IMR-90 (cell line): ENCODE measurements around the gene SDCCAG8. TPM values are rescaled to one million over a fixed set of nuclear protein-coding genes. Genes with fewer than 3 reads are reported as not detected.

ENCODE experiments used
- ATAC-seq: fragments of 200-7000 bp; cut with Tn5 transposase; 2 replicates; pipeline ENCODE4 v1.9.1; 2020; ENCODE audit warnings: low read depth, mild to moderate bottlenecking, moderate library complexity
- BruUV-seq: library from RNA; stranded (reverse); fragments of 400-500 nt; replicated peaks from 2 replicates; lab custom pipeline; 2021; lab: Mats Ljungman, UMichigan
- CTCF ChIA-PET: fragments of 300-600 bp; formaldehyde crosslinking; extraction: SDS; loops from one replicate; lab custom pipeline; 2021; ENCODE audit warnings: antibody characterized with exemption; lab: Yijun Ruan, JAX
- POLR2A ChIA-PET: fragments of 300-600 bp; sonication (Branson Sonifier 250); formaldehyde crosslinking; loops from one replicate; lab custom pipeline; 2022; ENCODE audit warnings: antibody characterized with exemption; ENCODE audit not compliant: unreplicated experiment; lab: Charles Lee
- DNase-seq: peaks from one replicate; pipeline ENCODE4 v3.0.0; 2013
- H2AFZ ChIP-seq: replicated peaks from 2 replicates; pipeline ENCODE3; 2013; ENCODE audit warnings: low read length, mild to moderate bottlenecking; ENCODE audit not compliant: poor library complexity
- H2AK5ac ChIP-seq: 2 replicates; pipeline ENCODE4 v1.6.1; 2013; ENCODE audit warnings: low read depth, low read length, inconsistent platforms
- H2AK9ac ChIP-seq: replicated peaks from 2 replicates; pipeline ENCODE3; 2013; ENCODE audit warnings: mild to moderate bottlenecking, low read depth, low read length, moderate library complexity; ENCODE audit not compliant: poor library complexity
- H2BK120ac ChIP-seq: 2 replicates; pipeline ENCODE4 v1.6.1; 2013; ENCODE audit warnings: low read depth, low read length, inconsistent platforms
- H2BK15ac ChIP-seq: 3 replicates; pipeline ENCODE4 v1.6.1; 2013; ENCODE audit warnings: low read depth, low read length, inconsistent platforms
- H2BK20ac ChIP-seq: 2 replicates; pipeline ENCODE4 v1.6.1; 2013; ENCODE audit warnings: low read depth, mild to moderate bottlenecking, inconsistent platforms, low read length, moderate library complexity
- H2BK5ac ChIP-seq: 2 replicates; pipeline ENCODE4 v1.6.1; 2013; ENCODE audit warnings: mild to moderate bottlenecking, low read depth, low read length, inconsistent platforms; ENCODE audit not compliant: poor library complexity, severe bottlenecking
- H3K14ac ChIP-seq: replicated peaks from 2 replicates; pipeline ENCODE4 v1.6.1; 2013; ENCODE audit warnings: low read depth, low read length, inconsistent platforms
- H3K18ac ChIP-seq: 2 replicates; pipeline ENCODE4 v1.6.1; 2013; ENCODE audit warnings: low read depth, low read length, control low read depth
- H3K23ac ChIP-seq: 2 replicates; pipeline ENCODE4 v1.6.1; 2013; ENCODE audit warnings: low read depth, low read length, inconsistent platforms
- H3K27ac ChIP-seq: 2 replicates; pipeline ENCODE4 v1.5.1; 2013; ENCODE audit warnings: mild to moderate bottlenecking, control low read depth, low read length; ENCODE audit not compliant: insufficient read depth
- H3K27me3 ChIP-seq: 2 replicates; pipeline ENCODE4 v1.6.1; 2013; ENCODE audit warnings: low read length; ENCODE audit not compliant: control insufficient read depth, insufficient read depth
- H3K36me3 ChIP-seq: 2 replicates; pipeline ENCODE4 v1.6.1; 2013; ENCODE audit warnings: low read length, mixed read lengths; ENCODE audit not compliant: control insufficient read depth, insufficient read depth
- H3K4ac ChIP-seq: 2 replicates; pipeline ENCODE4 v1.6.1; 2013; ENCODE audit warnings: low read depth, low read length, inconsistent platforms
- H3K4me1 ChIP-seq: 2 replicates; pipeline ENCODE4 v1.6.1; 2013; ENCODE audit warnings: low read length, mixed read lengths; ENCODE audit not compliant: control insufficient read depth, insufficient read depth
- H3K4me2 ChIP-seq: 2 replicates; pipeline ENCODE4 v1.6.1; 2013; ENCODE audit warnings: low read depth, mild to moderate bottlenecking, control low read depth, low read length, moderate library complexity
- H3K4me3 ChIP-seq: 2 replicates; pipeline ENCODE4 v1.5.1; 2013; ENCODE audit warnings: low read depth, mild to moderate bottlenecking, control low read depth, low read length, moderate library complexity; ENCODE audit not compliant: insufficient read depth
- H3K56ac ChIP-seq: 2 replicates; pipeline ENCODE4 v1.6.1; 2013; ENCODE audit warnings: low read length, inconsistent platforms; ENCODE audit not compliant: insufficient read depth; ENCODE audit errors: extremely low read depth
- H3K79me1 ChIP-seq, 2 experiments: 2 replicates each; pipeline ENCODE4 v1.6.1; 2013; ENCODE audit warnings: low read length in 2 of 2, inconsistent platforms in 1 of 2, low read depth in 1 of 2
- H3K9ac ChIP-seq: 2 replicates; pipeline ENCODE4 v1.6.1; 2013; ENCODE audit warnings: low read depth, low read length, control low read depth
- H3K9me1 ChIP-seq: 2 replicates; pipeline ENCODE4 v1.6.1; 2013; ENCODE audit warnings: low read length, inconsistent platforms; ENCODE audit not compliant: insufficient read depth
- H3K9me3 ChIP-seq: 2 replicates; pipeline ENCODE4 v1.6.1; 2013; ENCODE audit warnings: low read length; ENCODE audit not compliant: control insufficient read depth, insufficient read depth
- H4K20me1 ChIP-seq: 2 replicates; pipeline ENCODE4 v1.6.1; 2013; ENCODE audit warnings: low read length, inconsistent platforms; ENCODE audit not compliant: insufficient read depth
- H4K5ac ChIP-seq: 2 replicates; pipeline ENCODE4 v1.6.1; 2013; ENCODE audit warnings: mild to moderate bottlenecking, low read depth, low read length, control low read depth
- H4K8ac ChIP-seq, 2 experiments: 2 replicates each; pipeline ENCODE4 v1.6.1; 2013; ENCODE audit warnings: low read depth in 2 of 2, low read length in 2 of 2, control low read depth in 1 of 2, inconsistent platforms in 1 of 2
- H4K91ac ChIP-seq: 2 replicates; pipeline ENCODE4 v1.6.1; 2013; ENCODE audit warnings: low read depth, low read length, inconsistent platforms; ENCODE audit not compliant: insufficient read depth
- BHLHE40 ChIP-seq: fragments of 150-350 bp; IDR thresholded peaks from 2 replicates; pipeline ENCODE4 v1.6.1; 2016; ENCODE audit warnings: mild to moderate bottlenecking, low read depth, low read length
- CEBPB ChIP-seq: IDR thresholded peaks from 2 replicates; pipeline ENCODE4 v1.6.1; 2012; ENCODE audit warnings: low read depth, low read length, improper control_type of control experiment
- MAFK ChIP-seq: IDR thresholded peaks from 2 replicates; pipeline ENCODE4 v1.6.1; 2012; ENCODE audit warnings: low read depth, low read length, improper control_type of control experiment
- RAD21 ChIP-seq: IDR thresholded peaks from 2 replicates; pipeline ENCODE4 v1.6.1; 2012; ENCODE audit warnings: low read length, improper control_type of control experiment
- SMC3 ChIP-seq: fragments of 150-350 bp; IDR thresholded peaks from 2 replicates; pipeline ENCODE4 v1.6.1; 2016; ENCODE audit warnings: low read depth, mild to moderate bottlenecking, antibody characterized with exemption, low read length, moderate library complexity
- WGBS, 2 experiments: methylation state at CpG; one replicate each; pipeline versions ENCODE4 v1.1.5 to v1.1.7; 2013; ENCODE audit warnings: missing lambda C conversion rate in 2 of 2; ENCODE audit not compliant: insufficient read length in 1 of 2; ENCODE audit errors: extremely low coverage in 2 of 2; 5-methylcytosine and 5-hydroxymethylcytosine counted together
- dilution Hi-C: fragments of 300-500 bp; cut with HindIII; formaldehyde crosslinking; loops from one replicate; pipeline ENCODE4 v1.14.3; 2018; ENCODE audit warnings: low sequenced_read_pairs; ENCODE audit not compliant: unreplicated experiment
- in situ Hi-C: fragments of 300-500 bp; cut with MboI; formaldehyde crosslinking; loops from 3 replicates; pipeline ENCODE4 v1.14.3; 2019; ENCODE audit warnings: low sequenced_read_pairs, inconsistent platforms, mixed read lengths
- intact Hi-C: fragments of 100-400 bp; cut with micrococcal nuclease; formaldehyde crosslinking; loops from 2 replicates; pipeline ENCODE4 v1.10.0; 2022
- polyA plus RNA-seq, 3 experiments: library from polyadenylated mRNA; depleted of rRNA; stranded (reverse); fragments of >200 nt; gene quantifications; 2 replicates each; pipeline ENCODE4 v1.2.3, GENCODE V29; 2012; ENCODE audit warnings: low replicate concordance in 1 of 3
- total RNA-seq: library from RNA; depleted of rRNA; stranded (reverse); fragments of >200 nt; gene quantifications from 2 replicates; pipeline ENCODE4 v1.2.3, GENCODE V29; 2012

SDCCAG8 gene
- total and polyA plus RNA-seq, 2 of the 4 experiments (the other 2 are of a cell fraction) = 25.2 to 46.8 TPM

DNA sequence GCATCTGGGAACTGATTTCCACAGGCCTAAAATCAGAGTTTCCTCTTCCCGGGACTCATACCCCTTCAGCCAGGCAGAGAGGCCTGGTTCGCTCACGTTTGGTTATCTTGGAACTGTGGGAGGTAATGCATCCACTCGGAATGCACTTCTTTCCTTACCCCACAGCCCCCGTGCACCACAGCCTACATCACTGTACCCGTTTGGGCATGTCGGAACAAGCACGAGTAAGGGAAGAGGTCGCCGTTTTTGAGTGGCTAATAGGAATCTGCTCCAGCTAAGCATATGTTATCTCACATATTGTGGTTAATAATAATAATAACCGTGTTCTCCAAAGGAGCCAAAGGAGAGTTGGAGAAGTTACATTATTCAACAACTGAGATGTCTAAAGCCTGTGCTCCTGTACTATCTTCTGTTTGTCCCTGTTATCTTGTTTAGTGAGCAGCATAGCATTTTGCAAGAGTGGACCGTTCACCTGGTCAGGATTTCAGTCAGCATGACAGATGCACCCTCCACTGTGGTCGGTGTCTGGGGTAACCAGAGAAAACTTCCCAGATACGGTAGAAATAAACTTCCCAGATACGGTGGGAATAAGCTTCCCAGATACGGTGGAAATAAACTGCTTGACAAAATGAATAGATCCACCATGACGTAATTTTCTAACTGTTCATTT lies 198.6 kb downstream of the SDCCAG8 start:
- Histone ChIP-seq H3K9me1 (no peaks in the 10 kb centered on the region), H2BK15ac (no peak overlapping the region), H2AFZ (no peak overlapping the region), H3K27ac (no peak overlapping the region), H3K18ac (no peak overlapping the region), H3K4ac (no peak overlapping the region), H2BK120ac (no peak overlapping the region), H3K23ac (no peak overlapping the region), H3K27me3 (no peaks in the 10 kb centered on the region), H2BK20ac (no peak overlapping the region), H3K4me1 (no peaks in the 10 kb centered on the region), H3K56ac (no peak overlapping the region), H3K9me3 (no peaks in the 10 kb centered on the region), H4K91ac (no peak overlapping the region), H2AK5ac (no peak overlapping the region), H3K79me1 (no peaks in the 10 kb centered on the region; a peak in 1 of 4 replicates), H2BK5ac (no peak overlapping the region), H4K20me1 (no peaks in the 10 kb centered on the region), H3K4me3 (no peak overlapping the region), H3K4me2 (no peak overlapping the region), H3K36me3 (no peaks in the 10 kb centered on the region), H2AK9ac (no peak overlapping the region), H3K9ac (no peak overlapping the region), H3K14ac (no peak overlapping the region), H4K8ac (no peak overlapping the region), H4K5ac (no peak overlapping the region)
- 92% methylated on average over 2 of the region's 17 CpGs; no CpG with 5 or more reads in 1 of the 2 experiments for WGBS, 2 experiments
- TF ChIP-seq MAFK (no peak), RAD21 (no peak), BHLHE40 (no peak), CEBPB (no peak), SMC3 (no peak)
- in situ Hi-C loops (no loop called here), intact Hi-C loops (no loop called here), dilution Hi-C loops (no loop called here)
- no peak for ATAC-seq
- no peak for DNase-seq
- CTCF ChIA-PET = no interaction called here
- POLR2A ChIA-PET = no interaction called here
- BruUV-seq = no TSS peak
